HEK293T (cell line): ENCODE data around the gene B3GALT5.

ENCODE experiments used
- BHLHE40 ChIP-seq: fragments of 450-650 bp; IDR thresholded peaks from 2 replicates; pipeline ENCODE4 v1.6.1; 2016; ENCODE audit warnings: mild to moderate bottlenecking, moderate library complexity, borderline replicate concordance
- ELF4 ChIP-seq: fragments of 450-650 bp; IDR thresholded peaks from 2 replicates; pipeline ENCODE4 v1.6.1; 2017; ENCODE audit warnings: antibody characterized with exemption
- FOXA1 ChIP-seq: fragments of 450-650 bp; IDR thresholded peaks from 2 replicates; pipeline ENCODE4 v1.6.1; 2016; ENCODE audit warnings: mild to moderate bottlenecking
- FOXM1 ChIP-seq: fragments of 450-650 bp; IDR thresholded peaks from 2 replicates; pipeline ENCODE4 v1.6.1; 2017; ENCODE audit warnings: mild to moderate bottlenecking, borderline replicate concordance
- L3MBTL2 ChIP-seq: fragments of 450-650 bp; conservative IDR thresholded peaks from 2 replicates; pipeline ENCODE4 v1.6.1; 2016; ENCODE audit warnings: mild to moderate bottlenecking
- NFRKB ChIP-seq: fragments of 450-650 bp; IDR thresholded peaks from 2 replicates; pipeline ENCODE4 v1.6.1; 2016; ENCODE audit warnings: mild to moderate bottlenecking, moderate library complexity
- PKNOX1 ChIP-seq: fragments of 450-650 bp; IDR thresholded peaks from 2 replicates; pipeline ENCODE4 v1.6.1; 2016
- SP1 ChIP-seq: fragments of 450-650 bp; IDR thresholded peaks from 2 replicates; pipeline ENCODE4 v1.6.1; 2017
- SUZ12 ChIP-seq: fragments of 450-650 bp; IDR thresholded peaks from 2 replicates; pipeline ENCODE4 v1.6.1; 2016; ENCODE audit warnings: mild to moderate bottlenecking
- TARDBP ChIP-seq: fragments of 450-650 bp; IDR thresholded peaks from 2 replicates; pipeline ENCODE4 v1.6.1; 2016

- TF ChIP-seq PKNOX1 (no peak), SP1 (no peak), BHLHE40 (no peak), FOXA1 (no peak), TARDBP (no peak), NFRKB (no peak), SUZ12 (no peak), ELF4 (no peak), FOXM1 (no peak), L3MBTL2 (no peak)
Observed at GRCh38 chr21:39663066-39663465, 50.3 kb downstream of the B3GALT5 start.
